K562 (cell line): Measurements from ENCODE around the gene KIF5A. TPM values are rescaled to one million over a fixed set of nuclear protein-coding genes. Genes with fewer than 3 reads are reported as not detected.
A peak's percentile ranks its signal among the peaks of the same experiment; 100 is the strongest.

ENCODE experiments used
- BRD9 ChIP-seq: fragments of 450-650 bp; IDR thresholded peaks from 2 replicates; pipeline ENCODE4 v1.6.1; 2018; ENCODE audit warnings: low read depth; ENCODE audit not compliant: partially characterized antibody
- CC2D1A ChIP-seq: fragments of 450-650 bp; IDR thresholded peaks from 2 replicates; pipeline ENCODE4 v1.6.1; 2017; ENCODE audit warnings: mild to moderate bottlenecking
- CCNT2 ChIP-seq: IDR thresholded peaks from 2 replicates; pipeline ENCODE4 v1.6.1; 2011; ENCODE audit warnings: borderline replicate concordance, low read depth, mild to moderate bottlenecking, moderate library complexity, mixed read lengths, low read length; ENCODE audit not compliant: insufficient read length; ENCODE audit errors: extremely low read depth
- DMBX1 ChIP-seq: fragments of 250-450 bp; sonication (Bioruptor Pico); IDR thresholded peaks from 2 replicates; pipeline ENCODE4 v1.8.0; 2022; ENCODE audit warnings: inconsistent platforms, mild to moderate bottlenecking, moderate library complexity, borderline replicate concordance
- DNMT1 ChIP-seq: fragments of 450-650 bp; IDR thresholded peaks from 2 replicates; pipeline ENCODE4 v1.6.1; 2016; ENCODE audit warnings: antibody characterized with exemption, mild to moderate bottlenecking
- EP400 ChIP-seq: fragments of 450-650 bp; IDR thresholded peaks from 2 replicates; pipeline ENCODE4 v1.6.1; 2017; ENCODE audit warnings: antibody characterized with exemption, mild to moderate bottlenecking, moderate library complexity
- FOXJ2 ChIP-seq: fragments of 200-800 bp; sonication (Bioruptor generic); IDR thresholded peaks from 2 replicates; pipeline ENCODE4 v1.6.1; 2016; ENCODE audit warnings: missing genetic modification characterization, missing compliant biosample characterization
- FOXO4 ChIP-seq: fragments of 450-650 bp; formaldehyde crosslinking; IDR thresholded peaks from 2 replicates; pipeline ENCODE4 v1.4.0; 2020; ENCODE audit warnings: mild to moderate bottlenecking, moderate library complexity
- FOXP1 ChIP-seq: sonication (generic); formaldehyde crosslinking; IDR thresholded peaks from 2 replicates; pipeline ENCODE4 v1.8.0; 2022; ENCODE audit warnings: mild to moderate bottlenecking, missing genetic modification reagents
- HIVEP1 ChIP-seq: fragments of 250-450 bp; sonication (Bioruptor Pico); IDR thresholded peaks from 2 replicates; pipeline ENCODE4 v1.4.0; 2020; ENCODE audit warnings: mild to moderate bottlenecking
- IRF9 ChIP-seq: fragments of 450-650 bp; IDR thresholded peaks from 2 replicates; pipeline ENCODE4 v1.6.1; 2016; ENCODE audit warnings: missing biosample characterization, missing genetic modification characterization
- MAFF ChIP-seq: IDR thresholded peaks from 2 replicates; pipeline ENCODE4 v1.6.1; 2012; ENCODE audit warnings: low read length, improper control_type of control experiment
- NFRKB ChIP-seq: fragments of 450-650 bp; IDR thresholded peaks from 2 replicates; pipeline ENCODE4 v1.6.1; 2016; ENCODE audit warnings: low read depth
- PCBP2 ChIP-seq: fragments of 200-400 bp; formaldehyde crosslinking; IDR thresholded peaks from 2 replicates; pipeline ENCODE4 v1.6.1; 2018; ENCODE audit warnings: low read length, low read depth, mild to moderate bottlenecking, moderate library complexity; ENCODE audit not compliant: poor library complexity, severe bottlenecking
- PHF20 ChIP-seq: fragments of 450-650 bp; IDR thresholded peaks from 2 replicates; pipeline ENCODE4 v1.6.1; 2018; ENCODE audit not compliant: partially characterized antibody
- PKNOX1 ChIP-seq: fragments of 450-650 bp; IDR thresholded peaks from 2 replicates; pipeline ENCODE4 v1.6.1; 2016
- RCOR1 ChIP-seq, 2 experiments: IDR thresholded peaks; 2 replicates each; pipeline ENCODE4 v1.6.1; 2012; ENCODE audit warnings: low read depth in 2 of 2, low read length in 2 of 2, borderline replicate concordance in 1 of 2, improper control_type of control experiment in 1 of 2
- SMAD1 ChIP-seq: fragments of 150-350 bp; IDR thresholded peaks from 2 replicates; pipeline ENCODE4 v1.6.1; 2014; ENCODE audit warnings: low read length, low read depth; ENCODE audit not compliant: partially characterized antibody
- SREBF2 ChIP-seq: sonication (generic); formaldehyde crosslinking; IDR thresholded peaks from 2 replicates; pipeline ENCODE4 v1.4.0; 2020; ENCODE audit warnings: mild to moderate bottlenecking, missing genetic modification reagents
- TCF7L2 ChIP-seq: fragments of 150-350 bp; IDR thresholded peaks from 2 replicates; pipeline ENCODE4 v1.6.1; 2016; ENCODE audit warnings: low read depth, mild to moderate bottlenecking, low read length, moderate library complexity
- ZBED1 ChIP-seq: IDR thresholded peaks from 2 replicates; pipeline ENCODE4 v1.6.1; 2014
- ZEB2 ChIP-seq: fragments of 450-650 bp; IDR thresholded peaks from 2 replicates; pipeline ENCODE4 v1.6.1; 2016
- ZKSCAN8 ChIP-seq: fragments of 200-800 bp; sonication (Bioruptor generic); IDR thresholded peaks from 2 replicates; pipeline ENCODE4 v1.6.1; 2016; ENCODE audit warnings: missing genetic modification characterization, missing compliant biosample characterization
- ZNF263 ChIP-seq: sonication (generic); formaldehyde crosslinking; IDR thresholded peaks from 2 replicates; pipeline ENCODE4 v1.8.0; 2022; ENCODE audit warnings: mild to moderate bottlenecking, missing genetic modification reagents, borderline replicate concordance
- ZNF41 ChIP-seq: fragments of 250-450 bp; sonication (Bioruptor Pico); conservative IDR thresholded peaks from 2 replicates; pipeline ENCODE4 v1.4.0; 2020; ENCODE audit warnings: mild to moderate bottlenecking
- ZNF707 ChIP-seq: fragments of 250-450 bp; sonication (Bioruptor Pico); conservative IDR thresholded peaks from 2 replicates; pipeline ENCODE4 v1.8.0; 2022; ENCODE audit warnings: inconsistent platforms, mild to moderate bottlenecking, moderate library complexity
- ZNF785 ChIP-seq: fragments of 250-450 bp; sonication (Bioruptor Pico); IDR thresholded peaks from 2 replicates; pipeline ENCODE4 v1.4.0; 2020; ENCODE audit warnings: mild to moderate bottlenecking
- ZZZ3 ChIP-seq: fragments of 450-650 bp; IDR thresholded peaks from 2 replicates; pipeline ENCODE4 v1.6.1; 2016; ENCODE audit warnings: antibody characterized with exemption, mild to moderate bottlenecking, moderate library complexity
- polyA plus RNA-seq, 8 experiments: library from polyadenylated mRNA; depleted of rRNA in 4 of 8; stranded (reverse) in 5 of 8; unstranded in 3 of 8; fragments of >200 nt; fragmentation: Nextera tagmentation in 2 of 8; fragmentation: Illumina TruSeq in 1 of 8; extraction: Ambion mirVana in 2 of 8; extraction: Trizol in 1 of 8; gene quantifications; 2 replicates each; pipeline versions ENCODE4 v1.2.1 to v1.2.3, GENCODE V29; 2011 to 2014; ENCODE audit warnings: inconsistent platforms in 1 of 8, missing spikeins in 1 of 8
- total RNA-seq, 7 experiments: library from RNA; depleted of rRNA in 6 of 7; stranded (reverse); fragments of >200 nt in 6 of 7; fragmentation: Illumina TruSeq in 2 of 7; extraction: Trizol in 2 of 7; gene quantifications; 2 replicates each; pipeline versions ENCODE4 v1.2.1 to v1.2.3, GENCODE V29; 2011 to 2021; ENCODE audit warnings: low replicate concordance in 1 of 7

Gene KIF5A
- total and polyA plus RNA-seq, 9 of the 15 experiments (the other 6 are each of a cell fraction or from before 2014, with no cell fraction given), result 3.4 to 17.7 (median 8.0) TPM

- no peak for TF ChIP-seq CCNT2
- no peak for TF ChIP-seq FOXJ2 (tag)
- TF ChIP-seq FOXO4 (CRISPR knock-in tag), result no peak
- TF ChIP-seq EP400, result no peak
- TF ChIP-seq NFRKB, result 0 out of 2 replicates have a peak, but pooled peaks have one; percentile 53
- TF ChIP-seq SREBF2 (CRISPR knock-in tag), result no peak
- TF ChIP-seq DNMT1, result no peak
- no peak for TF ChIP-seq TCF7L2
- TF ChIP-seq IRF9 (tag), result no peak
- TF ChIP-seq ZNF41, result no peak
- TF ChIP-seq ZBED1, result no peak
- TF ChIP-seq SMAD1, result no peak
- no peak for TF ChIP-seq ZKSCAN8
- no peak for TF ChIP-seq ZNF263 (CRISPR knock-in tag)
- no peak for TF ChIP-seq ZNF785 (CRISPR knock-in tag)
- no peak for TF ChIP-seq ZNF707 (CRISPR knock-in tag)
- no peak for TF ChIP-seq MAFF
- peak in 1 of 2 experiments; percentile 4; a peak in 1 of 4 replicates for TF ChIP-seq RCOR1 (IDR thresholded peaks at IDR 0.05; ENCODE audit: borderline replicate concordance in 1 of 2, low read depth in 2 of 2, low read length in 2 of 2)
- TF ChIP-seq DMBX1 (CRISPR knock-in tag), result no peak
- no peak for TF ChIP-seq BRD9
- TF ChIP-seq CC2D1A, result 0 out of 2 replicates have a peak, but pooled peaks have one; percentile 23
- no peak for TF ChIP-seq ZEB2
- no peak for TF ChIP-seq PHF20
- TF ChIP-seq FOXP1 (CRISPR knock-in tag), result no peak
- peak; percentile 69 for TF ChIP-seq PCBP2
- no peak for TF ChIP-seq HIVEP1 (CRISPR knock-in tag)
- TF ChIP-seq ZZZ3, result no peak
- peak; percentile 38; the same call in 1 of the 2 replicates for TF ChIP-seq PKNOX1
Observed at GRCh38 chr12:57522887-57523705, 26.7 kb upstream of the KIF5A start (continued).
